GM19193 (cell line): Measurements from ENCODE around the gene PLEKHA6.

Experiments
- POLR2A ChIP-seq: IDR thresholded peaks from 4 replicates; pipeline ENCODE4 v1.6.1; 2011; ENCODE audit not compliant: insufficient read depth, insufficient read length; ENCODE audit errors: extremely low read depth

PLEKHA6 gene

DNA sequence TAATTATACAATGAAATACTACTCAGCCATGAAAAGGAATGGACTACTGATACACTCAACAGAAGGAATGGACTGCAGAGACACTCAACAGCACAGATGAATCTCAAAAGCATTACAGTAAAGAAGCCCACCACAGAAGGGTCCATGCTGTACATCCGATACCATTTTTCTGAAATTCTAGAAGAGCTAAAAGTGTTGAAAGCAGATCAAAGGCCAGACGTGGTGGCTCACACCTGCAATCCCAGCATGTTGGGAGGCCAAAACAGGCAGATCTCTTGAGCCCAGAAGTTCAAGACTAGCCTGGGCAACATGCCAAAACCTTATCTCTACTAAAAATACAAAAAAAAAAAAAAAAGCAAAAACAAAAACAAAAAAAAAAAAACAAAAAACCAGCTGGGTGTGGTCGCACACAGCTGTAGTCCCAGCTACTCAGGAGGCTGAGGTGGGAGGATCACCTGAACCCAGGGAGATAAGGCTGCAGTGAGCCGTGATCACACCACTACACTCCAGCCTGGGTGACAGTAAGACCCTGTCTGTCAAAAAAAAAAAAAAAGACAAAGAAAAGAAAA, 36.4 kb upstream of the PLEKHA6 start:
- TF ChIP-seq POLR2A, result no peak

DNA sequence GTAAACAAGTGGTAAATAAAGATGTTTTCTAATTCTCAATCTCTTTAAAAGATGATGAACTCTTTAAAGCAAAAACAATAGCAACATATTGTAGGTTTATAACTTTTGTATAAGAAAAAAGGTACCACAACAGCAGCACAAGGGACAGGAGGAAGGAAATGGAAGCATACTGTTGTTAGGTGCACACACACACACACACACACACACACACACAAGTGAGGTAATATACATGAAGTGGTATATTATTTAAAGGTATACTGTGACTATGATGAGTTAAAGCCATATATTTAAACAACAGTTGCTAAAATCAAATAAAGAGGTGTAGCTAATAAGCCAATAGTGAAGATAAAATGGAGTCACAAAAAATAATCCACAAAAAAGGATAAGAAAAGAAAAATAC, 31.9 kb upstream of the PLEKHA6 start:
- no peak for TF ChIP-seq POLR2A

DNA sequence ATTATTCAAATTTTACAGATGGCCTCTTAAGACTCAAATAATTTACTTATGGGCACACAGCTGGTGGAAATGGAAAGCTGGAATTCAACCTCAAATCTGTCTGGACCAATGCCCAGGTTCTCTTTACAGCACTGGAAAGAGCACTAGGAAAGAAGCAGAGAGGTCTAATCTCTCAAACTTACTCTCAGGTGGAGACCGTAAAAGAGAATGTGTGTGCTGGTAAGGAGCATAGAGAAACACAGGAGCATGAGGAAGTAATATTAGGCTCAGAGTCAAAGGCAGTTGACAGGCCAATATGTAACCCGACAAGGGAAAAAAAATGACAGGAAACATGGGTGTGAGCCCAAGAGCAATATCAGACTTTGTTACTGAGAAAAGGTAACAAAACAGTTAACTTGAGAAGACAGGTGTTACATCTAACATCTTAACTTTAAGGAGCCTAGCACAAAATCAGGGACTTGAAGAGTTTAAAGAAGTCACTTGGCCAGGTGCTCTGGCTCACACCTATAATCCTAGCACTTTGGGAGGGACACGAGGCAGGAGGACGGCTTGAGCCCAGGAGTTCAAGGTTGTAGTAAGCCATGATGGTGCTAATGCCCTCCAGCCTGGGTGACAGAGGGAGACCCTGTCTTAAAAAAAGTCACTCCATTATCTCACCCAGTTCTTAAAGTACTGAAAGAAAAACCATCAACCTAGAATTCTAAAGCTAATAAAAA, 31.2 kb upstream of the PLEKHA6 start:
- no peak for TF ChIP-seq POLR2A

DNA sequence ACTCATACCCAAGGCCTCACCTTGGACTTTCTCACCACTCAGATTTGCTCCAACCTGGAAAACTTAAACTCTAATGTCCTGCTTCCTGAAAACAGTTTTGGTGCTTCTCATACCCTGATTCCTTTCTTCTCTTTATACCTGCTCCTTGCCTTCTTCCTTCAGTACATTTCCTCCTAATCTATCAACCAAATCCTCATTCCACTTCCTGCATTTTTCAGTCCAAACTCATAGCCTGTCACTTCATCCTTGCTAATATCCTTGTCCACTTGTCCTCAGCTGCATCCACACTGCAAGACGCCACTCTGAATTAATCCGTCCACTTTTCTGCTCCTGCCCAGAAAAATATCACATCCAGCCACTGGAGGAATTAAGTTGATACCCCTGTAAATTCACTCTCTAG, 26.0 kb upstream of the PLEKHA6 start:
- TF ChIP-seq POLR2A, result no peak

DNA sequence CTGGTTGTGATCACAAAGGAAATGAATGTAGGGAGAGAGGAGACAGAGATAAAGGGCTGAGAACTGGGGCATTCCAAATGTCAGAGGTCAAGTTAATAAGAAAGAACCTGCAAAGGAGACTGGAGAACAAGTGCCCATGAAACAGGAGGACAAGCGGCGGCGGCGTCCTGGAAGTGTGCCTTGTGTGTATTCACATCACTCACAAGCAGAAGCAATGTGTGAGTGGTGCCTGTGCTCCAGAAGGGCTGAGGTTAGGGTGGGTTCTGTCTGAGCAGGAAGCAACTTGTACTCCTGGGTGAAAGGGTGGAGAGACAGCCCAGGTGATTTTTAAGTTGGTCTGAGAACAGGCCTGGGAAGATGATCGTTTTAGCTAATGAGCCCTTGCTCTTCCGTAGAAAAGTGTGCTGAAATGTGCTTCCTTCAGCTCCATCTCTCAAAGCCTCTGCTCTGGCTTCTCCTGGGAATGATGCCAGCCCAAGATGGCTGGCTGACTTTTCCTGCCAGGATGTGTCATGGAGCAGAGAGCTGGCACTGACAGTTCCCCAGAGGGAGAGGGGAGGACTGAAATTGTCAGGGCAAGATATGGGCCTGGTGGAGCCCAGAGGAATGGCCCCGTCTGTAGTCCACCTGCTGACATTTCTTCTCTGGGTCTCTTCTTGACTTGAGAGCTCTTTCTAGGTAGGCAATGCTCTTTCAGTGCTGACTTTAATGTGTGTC, 25.1 kb upstream of the PLEKHA6 start:
- TF ChIP-seq POLR2A, result no peak

DNA sequence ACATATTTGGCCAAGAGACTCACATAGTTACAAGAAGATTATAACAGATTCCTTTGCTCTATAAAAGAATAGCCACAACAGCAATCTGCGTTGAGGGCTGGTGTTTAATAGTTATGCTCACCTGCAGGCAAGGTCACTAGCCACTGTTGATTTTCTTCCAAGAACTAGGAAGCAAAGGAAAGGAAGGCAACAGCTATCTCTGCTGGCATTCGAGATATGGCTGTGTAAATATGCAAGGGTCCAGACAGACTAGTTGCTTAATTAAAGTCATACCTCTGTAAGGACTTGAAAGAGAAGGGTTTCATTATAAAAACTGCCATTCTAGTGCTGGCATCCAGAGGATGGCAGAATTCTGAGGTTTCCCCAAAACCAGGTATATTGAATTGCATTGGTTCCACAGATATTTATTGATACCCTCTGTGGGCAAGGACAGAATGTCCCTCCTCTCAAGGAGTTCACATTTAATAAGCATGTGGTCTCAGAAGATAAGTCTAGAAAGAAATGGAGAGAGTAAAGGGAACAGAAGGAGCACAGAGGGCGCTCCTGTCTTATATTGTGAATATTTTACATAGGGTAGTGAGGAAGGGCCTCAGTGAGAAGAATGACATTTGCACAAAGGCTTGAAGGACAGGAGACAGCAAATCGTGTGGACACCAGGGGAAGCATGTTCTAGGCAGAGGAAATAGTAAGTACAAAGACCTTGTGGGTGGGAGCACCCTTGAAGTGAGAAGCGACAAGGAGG, 23.6 kb upstream of the PLEKHA6 start:
- no peak for TF ChIP-seq POLR2A

DNA sequence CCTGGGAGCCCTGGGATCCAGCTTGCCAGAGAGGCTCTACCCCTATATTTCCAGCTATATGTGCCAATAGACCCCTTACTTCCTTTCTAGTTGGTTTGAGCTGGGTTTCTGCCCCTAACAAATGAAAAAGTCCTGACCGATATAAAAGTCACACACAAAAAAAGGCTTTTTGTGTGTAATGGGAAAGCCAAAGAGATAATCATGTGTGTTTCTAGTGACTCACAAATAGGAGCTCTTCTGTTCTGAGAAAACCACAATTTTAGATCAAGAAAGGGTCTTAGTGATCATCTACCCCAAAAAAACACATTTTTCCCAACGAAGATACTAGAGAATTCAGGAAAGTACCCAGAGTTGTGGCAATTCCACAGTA, 23.0 kb upstream of the PLEKHA6 start:
- TF ChIP-seq POLR2A, result no peak

DNA sequence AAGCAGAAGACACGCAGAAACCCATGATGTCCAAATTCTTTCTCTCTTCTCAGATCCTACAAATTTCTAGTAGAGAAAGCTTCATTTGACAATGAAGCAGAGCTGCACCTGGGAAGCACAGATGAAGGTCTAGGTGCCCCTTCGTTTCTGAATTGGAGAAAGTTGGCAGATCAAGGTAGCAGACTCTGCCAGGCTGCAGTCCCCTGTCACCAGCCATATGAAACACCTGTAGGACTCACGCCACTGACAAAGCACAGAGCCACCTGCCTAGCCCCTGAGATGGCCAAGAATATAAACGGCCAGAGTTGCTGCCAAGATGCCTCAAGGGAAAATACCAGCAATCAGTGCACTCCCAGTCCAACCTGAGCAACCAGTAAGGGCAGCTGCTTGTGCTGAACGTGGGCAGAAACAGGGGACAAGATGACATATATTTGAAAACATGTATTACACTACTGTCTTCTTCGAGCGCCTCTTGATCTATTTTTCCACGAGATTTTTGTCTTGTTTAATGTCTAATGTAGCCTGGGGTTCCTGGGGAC, 20.6 kb upstream of the PLEKHA6 start:
- TF ChIP-seq POLR2A, result no peak

DNA sequence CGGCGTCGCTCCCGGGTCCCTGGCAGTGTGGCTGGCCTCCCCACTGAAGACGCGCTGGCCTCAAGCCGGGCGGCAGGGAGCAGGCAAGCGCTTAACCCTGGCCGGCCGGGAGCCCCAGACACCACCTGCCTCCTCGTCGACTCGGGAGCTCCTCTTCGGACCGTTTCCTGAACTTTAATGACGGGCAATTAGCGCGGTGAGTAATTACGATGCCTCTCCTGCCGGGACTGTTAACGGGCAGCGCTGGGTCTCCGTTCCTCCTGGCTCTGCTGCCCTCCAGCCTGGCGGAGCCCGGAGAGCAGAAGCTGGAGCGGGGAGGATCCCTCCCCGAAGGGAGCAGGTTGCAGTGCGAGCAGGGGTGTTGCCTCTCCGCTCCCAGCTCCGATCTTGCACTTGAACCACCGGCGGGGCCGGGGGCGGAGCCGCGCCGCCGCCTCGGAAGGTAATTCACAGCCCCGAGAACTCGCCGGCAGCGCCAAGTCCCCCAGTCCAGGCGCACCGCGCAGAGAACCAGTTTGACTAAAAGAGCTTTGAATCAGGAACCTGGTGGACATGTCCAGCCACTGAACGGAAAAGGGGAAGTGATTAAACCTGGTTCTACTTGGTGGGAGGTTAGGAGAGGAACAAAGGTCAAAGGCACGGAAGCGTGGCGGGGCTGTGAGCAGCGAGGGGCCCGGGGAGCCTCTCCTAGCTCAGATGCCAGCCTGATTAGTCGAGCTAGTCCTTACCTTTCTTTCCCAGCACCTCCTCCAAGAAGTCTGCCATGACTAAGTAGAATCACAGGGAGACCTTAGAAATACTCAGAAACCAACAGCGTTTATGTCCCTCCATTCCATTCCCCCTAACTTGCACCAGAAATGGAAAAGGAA, 18.3 kb upstream of the PLEKHA6 start:
- no peak for TF ChIP-seq POLR2A

DNA sequence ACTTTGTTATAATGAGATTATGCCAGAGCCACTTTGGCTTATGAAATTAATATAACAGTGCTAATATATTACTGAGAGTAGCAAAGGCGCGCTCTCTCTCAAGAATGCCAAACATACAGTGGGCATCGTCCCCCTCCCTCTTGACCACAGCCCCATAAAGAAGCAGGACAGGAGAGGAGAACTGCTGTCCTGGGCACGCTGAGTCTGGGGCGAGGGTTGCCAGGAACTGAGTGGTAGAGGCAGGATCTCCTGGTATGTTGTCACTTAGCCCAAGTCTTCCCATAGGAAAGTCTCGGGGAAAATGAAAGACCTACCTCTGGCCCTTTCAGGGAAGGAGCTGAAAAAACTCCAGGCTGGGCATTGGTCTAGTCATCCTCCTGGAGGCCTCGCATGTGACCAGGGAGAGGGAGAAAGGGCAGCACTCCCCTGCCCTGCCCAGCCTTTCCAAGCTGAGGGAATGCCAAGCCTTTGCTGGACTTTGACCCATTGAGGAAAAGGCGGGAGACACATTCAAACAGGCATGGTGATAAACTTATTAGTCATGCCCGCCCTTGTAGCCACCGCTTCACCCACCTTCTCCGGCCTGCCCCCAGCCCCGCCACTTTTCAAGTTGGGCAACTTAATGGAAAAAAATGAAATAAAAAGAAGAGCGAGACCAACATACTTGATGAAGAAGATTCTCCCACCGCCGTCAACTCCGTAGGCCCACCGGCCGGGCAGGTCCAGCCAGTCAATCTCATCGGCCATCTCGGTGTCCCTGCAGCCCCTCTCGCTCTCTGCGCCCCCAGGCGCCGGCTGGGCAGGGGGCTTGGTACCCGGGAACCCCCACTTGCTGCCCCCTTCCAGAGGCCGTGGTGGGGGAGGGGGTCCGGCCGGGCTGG, 17.4 kb upstream of the PLEKHA6 start:
- TF ChIP-seq POLR2A, result no peak

DNA sequence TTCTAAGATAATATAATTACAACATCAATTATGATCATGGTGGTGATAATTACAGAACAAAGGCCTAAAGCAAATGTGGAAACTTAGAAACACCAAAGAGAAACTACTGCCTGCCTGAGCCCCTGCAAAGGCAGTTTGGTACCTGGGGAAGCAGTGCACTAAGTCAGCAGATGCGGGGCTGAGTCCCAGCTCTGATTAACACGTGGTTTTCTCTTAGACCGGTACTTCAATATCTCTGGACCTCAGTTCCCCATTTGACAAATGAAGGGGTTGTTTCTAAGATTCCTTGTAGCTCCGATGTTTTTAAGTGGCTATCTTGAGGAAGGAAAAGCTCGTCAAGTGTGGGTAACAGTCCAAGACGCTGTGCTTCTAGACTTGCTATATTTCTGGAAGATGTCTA, 16.7 kb upstream of the PLEKHA6 start:
- TF ChIP-seq POLR2A, result no peak

DNA sequence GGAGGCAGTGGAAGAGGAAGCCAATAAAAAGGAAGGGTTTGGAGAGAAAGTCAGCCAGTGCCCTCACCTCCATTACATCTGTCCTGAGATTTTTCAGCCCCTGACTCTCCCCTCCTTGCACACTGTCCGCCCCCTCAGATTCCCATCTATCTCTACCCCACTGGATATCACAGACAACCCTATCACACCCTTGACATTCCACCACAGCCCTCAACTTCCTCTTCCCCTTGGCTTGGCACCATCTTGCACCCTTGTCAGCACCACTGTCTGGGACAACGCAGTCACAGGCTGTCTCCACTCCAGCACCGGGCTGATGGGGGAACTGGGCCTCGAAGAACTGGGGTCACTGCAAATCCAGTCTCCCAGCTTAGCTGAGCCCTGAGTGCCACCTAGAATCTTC, 14.2 kb upstream of the PLEKHA6 start:
- TF ChIP-seq POLR2A, result no peak

DNA sequence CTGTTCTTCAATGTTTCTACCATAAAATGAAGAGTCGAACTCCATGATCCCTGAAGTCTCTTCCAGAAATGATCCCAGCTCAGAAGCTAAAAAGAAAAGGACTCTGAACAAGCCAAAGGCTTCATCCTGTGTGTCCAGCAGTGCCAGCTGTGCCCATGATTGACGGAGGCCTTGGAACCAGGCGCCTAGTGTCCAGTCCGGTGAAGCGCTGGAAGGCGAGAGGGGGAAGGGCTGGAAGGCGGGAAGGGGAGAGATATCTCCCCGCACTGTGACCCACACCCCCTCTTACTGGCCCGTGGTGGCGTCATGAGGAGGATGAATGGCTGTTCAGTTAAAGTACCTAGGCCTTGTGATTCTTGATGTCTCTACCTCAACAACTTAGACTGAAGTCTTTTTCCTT, 10.4 kb upstream of the PLEKHA6 start:
- TF ChIP-seq POLR2A, result no peak
